ENCODE results near the gene CFAP54. TPM values are rescaled to one million over a fixed set of nuclear protein-coding genes. Genes with fewer than 3 reads are reported as not detected.

Gene CFAP54
- total RNA-seq, 1 donor from 2014 or later, result 1.1 TPM

DNA sequence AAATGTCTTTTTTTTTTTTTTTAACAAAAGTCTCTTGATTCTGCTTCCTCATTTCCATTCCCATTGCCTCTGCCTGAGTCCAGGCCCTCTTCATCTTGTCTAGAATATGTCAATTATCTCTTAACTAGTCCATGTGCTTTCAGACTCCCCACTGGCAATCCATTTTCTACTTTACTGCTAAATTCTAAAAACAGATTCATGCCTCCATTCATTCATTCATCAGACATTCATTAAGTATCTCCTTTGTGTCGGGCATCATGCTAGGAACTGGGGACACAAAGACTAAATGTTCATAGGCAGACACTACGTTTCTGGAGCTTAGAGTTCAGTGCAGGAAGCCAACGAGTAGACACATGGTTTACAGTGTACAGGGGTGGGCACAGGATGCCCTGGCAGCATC lies 408.0 kb downstream of the CFAP54 start:
- Mint-ChIP-seq H3K27ac (ENCODE audit: unreplicated experiment) (no peak overlapping the region), H3K4me1 (ENCODE audit: low read depth, unreplicated experiment) (no peaks in the 10 kb centered on the region), H3K9me3 (ENCODE audit: unreplicated experiment) (peaks cover 8% of the 10 kb centered on the region), H3K36me3 (ENCODE audit: low read depth, unreplicated experiment) (no peaks in the 10 kb centered on the region), H3K4me3 (ENCODE audit: unreplicated experiment) (no peak overlapping the region), H3K27me3 (ENCODE audit: low read depth, unreplicated experiment) (peaks cover 2% of the 10 kb centered on the region)
- Histone ChIP-seq H3K9ac (ENCODE audit: low read length) (no peak overlapping the region), H3K4me1 (ENCODE audit: insufficient read depth, low read length) (no peaks in the 10 kb centered on the region), H3K79me2 (ENCODE audit: insufficient read depth, low read length) (no peaks in the 10 kb centered on the region), H3K4me3 (ENCODE audit: insufficient read depth, low read depth, low read length) (no peak overlapping the region), H3K36me3 (ENCODE audit: insufficient read depth, low read length) (no peaks in the 10 kb centered on the region), H2AFZ (ENCODE audit: low read depth, low read length) (no peak overlapping the region), H3K9me3 (ENCODE audit: insufficient read depth, low read depth, low read length) (no peaks in the 10 kb centered on the region), H4K20me1 (ENCODE audit: insufficient read depth, low read length) (no peaks in the 10 kb centered on the region), H3K27ac (ENCODE audit: low read depth, low read length) (no peak overlapping the region), H3K4me2 (ENCODE audit: low read length) (no peak overlapping the region), H3K27me3 (ENCODE audit: insufficient read depth, low read length) (no peaks in the 10 kb centered on the region)
- DNase-seq (ENCODE audit: low read depth) (no peak), FAIRE-seq (no peak)
- TF ChIP-seq, protein P1, sequence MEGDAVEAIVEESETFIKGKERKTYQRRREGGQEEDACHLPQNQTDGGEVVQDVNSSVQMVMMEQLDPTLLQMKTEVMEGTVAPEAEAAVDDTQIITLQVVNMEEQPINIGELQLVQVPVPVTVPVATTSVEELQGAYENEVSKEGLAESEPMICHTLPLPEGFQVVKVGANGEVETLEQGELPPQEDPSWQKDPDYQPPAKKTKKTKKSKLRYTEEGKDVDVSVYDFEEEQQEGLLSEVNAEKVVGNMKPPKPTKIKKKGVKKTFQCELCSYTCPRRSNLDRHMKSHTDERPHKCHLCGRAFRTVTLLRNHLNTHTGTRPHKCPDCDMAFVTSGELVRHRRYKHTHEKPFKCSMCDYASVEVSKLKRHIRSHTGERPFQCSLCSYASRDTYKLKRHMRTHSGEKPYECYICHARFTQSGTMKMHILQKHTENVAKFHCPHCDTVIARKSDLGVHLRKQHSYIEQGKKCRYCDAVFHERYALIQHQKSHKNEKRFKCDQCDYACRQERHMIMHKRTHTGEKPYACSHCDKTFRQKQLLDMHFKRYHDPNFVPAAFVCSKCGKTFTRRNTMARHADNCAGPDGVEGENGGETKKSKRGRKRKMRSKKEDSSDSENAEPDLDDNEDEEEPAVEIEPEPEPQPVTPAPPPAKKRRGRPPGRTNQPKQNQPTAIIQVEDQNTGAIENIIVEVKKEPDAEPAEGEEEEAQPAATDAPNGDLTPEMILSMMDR (IDR thresholded peaks at IDR 0.05; ENCODE audit: insufficient read depth, low read depth, low read length), result no peak
- no peak for TF ChIP-seq EZH2 (IDR thresholded peaks at IDR 0.05; ENCODE audit: insufficient read depth, low read length)

DNA sequence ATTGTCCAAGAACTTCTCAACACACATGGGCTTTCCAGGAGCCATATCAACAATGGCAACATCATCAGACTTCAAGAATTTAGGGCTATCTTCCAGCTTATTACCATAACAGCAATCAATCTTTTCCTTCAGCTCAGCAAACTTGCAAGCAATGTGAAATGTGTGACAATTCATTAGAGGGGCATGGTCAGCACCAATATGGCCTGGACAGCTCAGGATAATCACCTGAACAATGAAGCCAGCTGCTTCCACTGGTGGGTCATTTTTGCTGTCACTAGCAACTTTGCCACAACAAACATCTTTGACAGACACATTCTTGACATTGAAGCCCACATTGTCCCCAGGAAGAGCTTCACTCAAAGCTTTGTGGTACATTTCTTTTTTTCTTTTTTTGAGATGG lies 411.8 kb downstream of the CFAP54 start:
- Histone ChIP-seq H3K4me3 (ENCODE audit: insufficient read depth, low read depth, low read length) (no peak overlapping the region), H3K27ac (ENCODE audit: low read depth, low read length) (no peak overlapping the region), H3K79me2 (ENCODE audit: insufficient read depth, low read length) (no peaks in the 10 kb centered on the region), H3K4me1 (ENCODE audit: insufficient read depth, low read length) (no peaks in the 10 kb centered on the region), H3K9me3 (ENCODE audit: insufficient read depth, low read depth, low read length) (no peaks in the 10 kb centered on the region), H3K36me3 (ENCODE audit: insufficient read depth, low read length) (no peaks in the 10 kb centered on the region), H3K9ac (ENCODE audit: low read length) (no peak overlapping the region), H4K20me1 (ENCODE audit: insufficient read depth, low read length) (no peaks in the 10 kb centered on the region), H3K4me2 (ENCODE audit: low read length) (no peak overlapping the region), H3K27me3 (ENCODE audit: insufficient read depth, low read length) (no peaks in the 10 kb centered on the region), H2AFZ (ENCODE audit: low read depth, low read length) (no peak overlapping the region)
- H3K9me3 Mint-ChIP-seq (ENCODE audit: unreplicated experiment), result peaks cover 3% of the 10 kb centered on the region
- FAIRE-seq, result no peak
- H3K27me3 Mint-ChIP-seq (ENCODE audit: low read depth, unreplicated experiment), result no peaks in the 10 kb centered on the region
- no peaks in the 10 kb centered on the region for H3K36me3 Mint-ChIP-seq (ENCODE audit: low read depth, unreplicated experiment)
- H3K4me1 Mint-ChIP-seq (ENCODE audit: low read depth, unreplicated experiment), result no peaks in the 10 kb centered on the region
- DNase-seq (ENCODE audit: low read depth), result no peak
- H3K27ac Mint-ChIP-seq (ENCODE audit: unreplicated experiment), result no peak overlapping the region
- H3K4me3 Mint-ChIP-seq (ENCODE audit: unreplicated experiment), result no peak overlapping the region
- TF ChIP-seq EZH2 (IDR thresholded peaks at IDR 0.05; ENCODE audit: insufficient read depth, low read length), result no peak
- TF ChIP-seq, protein P1 (IDR thresholded peaks at IDR 0.05; ENCODE audit: insufficient read depth, low read depth, low read length), result no peak

DNA sequence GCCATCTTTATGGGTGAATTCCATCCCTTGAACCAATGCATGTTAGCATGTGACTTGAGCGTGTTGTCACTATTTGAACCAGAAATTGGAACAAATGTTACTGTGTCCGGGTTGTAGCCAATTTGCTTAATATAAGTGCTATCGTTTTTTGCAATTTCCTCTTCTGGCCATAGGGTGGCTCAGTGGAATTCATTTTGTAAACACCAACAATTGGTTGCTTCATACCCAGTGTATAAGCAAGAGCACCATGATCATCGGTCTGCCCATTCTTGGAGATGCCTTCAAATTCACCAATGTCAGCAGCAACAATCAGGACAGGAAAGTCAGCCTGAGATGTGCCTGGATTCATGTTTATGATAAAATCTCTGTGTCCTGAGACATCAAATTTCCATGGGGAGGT lies 412.7 kb downstream of the CFAP54 start:
- TF ChIP-seq, protein P1 (IDR thresholded peaks at IDR 0.05; ENCODE audit: insufficient read depth, low read depth, low read length), result no peak
- no peak for TF ChIP-seq EZH2 (IDR thresholded peaks at IDR 0.05; ENCODE audit: insufficient read depth, low read length)
- no peaks in the 10 kb centered on the region for H3K4me1 ChIP-seq (ENCODE audit: insufficient read depth, low read length)
- H4K20me1 ChIP-seq (ENCODE audit: insufficient read depth, low read length), result no peaks in the 10 kb centered on the region
- H3K9me3 ChIP-seq (ENCODE audit: insufficient read depth, low read depth, low read length), result no peaks in the 10 kb centered on the region
- no peak overlapping the region for H3K27ac Mint-ChIP-seq (ENCODE audit: unreplicated experiment)
- no peak overlapping the region for H3K9ac ChIP-seq (ENCODE audit: low read length)
- H2AFZ ChIP-seq (ENCODE audit: low read depth, low read length), result no peak overlapping the region
- H3K4me2 ChIP-seq (ENCODE audit: low read length), result no peak overlapping the region
- DNase-seq (ENCODE audit: low read depth), result no peak
- peaks cover 3% of the 10 kb centered on the region for H3K9me3 Mint-ChIP-seq (ENCODE audit: unreplicated experiment)
- no peak overlapping the region for H3K27ac ChIP-seq (ENCODE audit: low read depth, low read length)
- H3K27me3 ChIP-seq (ENCODE audit: insufficient read depth, low read length), result no peaks in the 10 kb centered on the region
- H3K79me2 ChIP-seq (ENCODE audit: insufficient read depth, low read length), result no peaks in the 10 kb centered on the region
- no peak overlapping the region for H3K4me3 Mint-ChIP-seq (ENCODE audit: unreplicated experiment)
- no peaks in the 10 kb centered on the region for H3K27me3 Mint-ChIP-seq (ENCODE audit: low read depth, unreplicated experiment)
- H3K4me1 Mint-ChIP-seq (ENCODE audit: low read depth, unreplicated experiment), result no peaks in the 10 kb centered on the region
- no peaks in the 10 kb centered on the region for H3K36me3 ChIP-seq (ENCODE audit: insufficient read depth, low read length)
- no peak overlapping the region for H3K4me3 ChIP-seq (ENCODE audit: insufficient read depth, low read depth, low read length)
- no peak for FAIRE-seq
- H3K36me3 Mint-ChIP-seq (ENCODE audit: low read depth, unreplicated experiment), result no peaks in the 10 kb centered on the region
